ENCODE data around the gene POR.
"Not testable (repeated sequence)": the region's sequence is repeated elsewhere in the genome, so short reads cannot be mapped to it uniquely, and the experiment has no call there.

POR gene

GRCh38 chr7:75878769-75879611, 36.0 kb upstream of the POR start, which contains the start of gene RHBDD2:
Gene RHBDD2 (plus strand): TSS chr7:75879034. CDS start chr7:75879083, 49 bp downstream.
- no peak for TF ChIP-seq CTCF (IDR thresholded peaks at IDR 0.05; ENCODE audit: insufficient read depth, missing control alignments)
- DNase-seq (ENCODE audit: insufficient read length, low spot score): peak; percentile 90
- FAIRE-seq: no peak

- no peak for TF ChIP-seq CTCF (IDR thresholded peaks at IDR 0.05; ENCODE audit: insufficient read depth, missing control alignments)
- DNase-seq (ENCODE audit: insufficient read length, low spot score) (no peak), FAIRE-seq (no peak)
Observed at GRCh38 chr7:75879771-75880184, 35.2 kb upstream of the POR start.

GRCh38 chr7:75880242-75880641, 34.7 kb upstream of the POR start:
- DNase-seq (ENCODE audit: insufficient read length, low spot score) (no peak), FAIRE-seq (no peak)
- TF ChIP-seq CTCF (IDR thresholded peaks at IDR 0.05; ENCODE audit: insufficient read depth, missing control alignments): no peak

- DNase-seq (ENCODE audit: insufficient read length, low spot score) (no peak), FAIRE-seq (no peak)
- TF ChIP-seq CTCF (IDR thresholded peaks at IDR 0.05; ENCODE audit: insufficient read depth, missing control alignments): peak; percentile 22
Observed at GRCh38 chr7:75881436-75882095, 33.4 kb upstream of the POR start.

GRCh38 chr7:75883265-75883824, 31.6 kb upstream of the POR start:
- not testable (repeated sequence) for FAIRE-seq; DNase-seq (ENCODE audit: insufficient read length, low spot score)

GRCh38 chr7:75884476-75884875, 30.5 kb upstream of the POR start:
- TF ChIP-seq CTCF (IDR thresholded peaks at IDR 0.05; ENCODE audit: insufficient read depth, missing control alignments): no peak
- no peak for DNase-seq (ENCODE audit: insufficient read length, low spot score)
- no peak for FAIRE-seq

- no peak for DNase-seq (ENCODE audit: insufficient read length, low spot score)
- no peak for FAIRE-seq
- TF ChIP-seq CTCF (IDR thresholded peaks at IDR 0.05; ENCODE audit: insufficient read depth, missing control alignments): no peak
Observed at GRCh38 chr7:75885036-75885435, 29.9 kb upstream of the POR start.

Data from D721Med (cell line).